SKM-1 treated with dmso at 0.1 percent for 144 hours (cell line): ENCODE data around the gene ABCA13.
A peak's percentile ranks its signal among the peaks of the same experiment; 100 is the strongest.

Experiments
- DNase-seq: peaks from one replicate; lab custom pipeline; 2025; ENCODE audit not compliant: unreplicated experiment; lab: John Stamatoyannopoulos, UW

Gene ABCA13

DNA sequence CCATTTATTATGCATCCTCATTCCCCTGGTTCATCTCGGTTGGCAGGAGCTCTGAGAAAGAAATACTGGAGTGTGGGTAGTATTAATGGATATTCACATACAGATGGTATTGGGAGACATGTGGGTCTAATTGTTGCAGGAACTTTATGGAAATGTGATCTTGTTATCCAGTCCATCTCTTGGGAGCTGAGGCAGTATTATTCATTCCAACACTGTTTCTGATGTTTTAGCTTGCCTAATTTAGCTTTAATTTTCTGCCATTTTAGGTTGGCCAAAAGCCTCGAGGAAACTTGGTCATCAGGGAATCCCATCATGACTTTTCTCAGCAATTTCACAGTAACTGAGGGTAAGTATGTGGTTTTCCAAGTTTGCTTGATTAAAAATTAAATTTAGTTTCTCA is 125.7 kb downstream of the ABCA13 start:
- DNase-seq: no peak

DNA sequence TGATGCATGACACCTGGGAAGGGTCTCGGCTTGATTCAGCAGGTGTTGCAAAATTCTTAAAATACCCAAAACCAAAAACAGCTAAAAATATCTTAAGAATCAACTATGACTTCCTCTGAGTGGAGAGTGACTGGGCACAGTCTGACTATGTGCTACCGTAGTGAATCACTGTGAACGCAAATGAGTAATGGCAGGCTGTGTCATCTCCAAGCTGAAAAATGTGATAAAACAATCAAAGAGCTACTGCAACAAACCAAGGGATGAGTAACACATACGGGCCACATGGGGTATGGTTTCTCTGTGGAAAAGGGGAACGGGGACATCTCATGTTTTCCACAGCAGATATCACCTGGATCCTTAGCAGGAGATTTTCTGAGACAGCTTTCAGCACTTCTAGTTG is 127.5 kb downstream of the ABCA13 start:
- no peak for DNase-seq

DNA sequence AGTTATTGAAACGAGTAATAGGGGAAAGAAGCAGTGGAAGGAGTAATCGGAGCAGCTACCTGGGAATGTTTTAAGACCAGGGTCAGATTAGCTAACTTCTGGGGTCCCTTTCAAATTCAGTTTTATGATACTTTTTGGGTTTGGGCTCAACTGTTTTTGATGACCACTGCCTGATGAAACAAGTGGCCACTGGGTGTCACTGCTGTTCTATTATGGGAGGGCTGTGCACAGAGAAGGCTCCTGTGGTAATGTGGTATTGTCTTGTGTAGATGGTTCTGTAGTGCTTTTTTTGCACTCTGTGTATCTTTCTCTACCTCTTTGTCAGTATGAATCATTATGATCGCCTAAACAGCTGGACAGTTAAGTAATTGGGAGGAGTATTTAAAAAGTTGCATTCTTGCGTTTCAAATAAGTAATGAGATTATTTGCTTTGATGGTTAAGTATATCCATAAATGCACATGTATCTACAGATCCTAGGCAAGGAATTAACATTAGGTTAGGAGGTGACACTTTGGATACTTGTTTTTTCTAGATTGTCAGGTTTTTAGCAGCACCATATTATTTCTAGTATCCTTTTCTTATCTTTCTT is 128.4 kb downstream of the ABCA13 start:
- peak; percentile 69 for DNase-seq

DNA sequence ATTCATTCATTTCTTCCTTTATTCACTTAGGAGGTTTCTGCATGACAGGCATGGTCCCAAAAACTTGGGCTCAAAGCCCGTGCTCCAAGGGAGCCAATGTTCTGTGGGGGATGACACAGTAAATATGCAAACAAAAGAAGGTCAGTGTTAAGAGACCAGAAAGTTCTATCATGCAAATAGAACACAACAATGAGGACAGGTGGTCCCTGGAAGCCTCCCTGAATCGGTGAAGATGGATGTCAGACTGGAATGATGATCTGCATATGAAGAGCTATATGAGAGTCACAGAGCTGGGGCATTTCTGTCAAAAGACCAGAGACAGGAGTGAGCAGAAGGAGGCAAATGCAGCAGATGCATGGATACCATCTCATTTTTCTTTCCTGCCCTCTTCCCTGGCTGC is 129.0 kb downstream of the ABCA13 start:
- no peak for DNase-seq

DNA sequence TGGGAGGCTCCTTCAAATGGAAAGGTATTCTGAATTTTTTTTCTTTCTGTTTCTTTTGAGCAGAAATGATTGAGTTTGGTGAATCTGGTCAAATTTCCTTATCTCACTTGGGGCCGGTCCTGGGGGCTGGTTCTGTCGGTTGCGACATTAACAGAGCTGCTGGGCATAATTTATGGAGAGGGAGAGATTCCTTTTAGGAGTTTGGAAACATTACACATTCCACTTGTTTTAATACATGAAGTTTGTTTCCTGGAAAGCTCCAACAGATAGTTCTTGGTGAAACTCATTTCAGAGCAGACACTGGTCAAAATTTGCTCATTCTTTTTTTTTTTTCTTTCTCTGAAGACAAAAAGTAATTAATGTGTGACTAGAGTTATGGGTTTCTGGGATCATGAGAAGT is 129.9 kb downstream of the ABCA13 start:
- no peak for DNase-seq

DNA sequence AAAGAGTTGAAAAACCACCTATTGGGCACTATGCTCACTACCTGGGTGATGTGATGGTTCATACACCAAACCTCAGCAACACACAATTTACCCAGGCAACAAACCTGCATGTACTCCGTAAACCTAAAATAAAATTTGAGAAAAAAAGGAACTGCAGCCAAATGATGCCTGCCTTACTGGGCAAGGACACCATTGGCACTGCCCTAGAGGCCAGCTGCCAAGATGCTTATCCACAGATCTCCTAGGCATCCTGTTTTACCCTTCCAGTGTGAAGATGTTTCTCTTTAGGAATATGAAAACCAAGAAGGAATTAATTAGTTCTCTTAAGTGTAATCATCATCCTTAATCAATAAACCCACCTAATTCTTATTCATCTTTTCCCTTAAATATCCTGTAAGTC is 133.4 kb downstream of the ABCA13 start:
- DNase-seq: no peak

DNA sequence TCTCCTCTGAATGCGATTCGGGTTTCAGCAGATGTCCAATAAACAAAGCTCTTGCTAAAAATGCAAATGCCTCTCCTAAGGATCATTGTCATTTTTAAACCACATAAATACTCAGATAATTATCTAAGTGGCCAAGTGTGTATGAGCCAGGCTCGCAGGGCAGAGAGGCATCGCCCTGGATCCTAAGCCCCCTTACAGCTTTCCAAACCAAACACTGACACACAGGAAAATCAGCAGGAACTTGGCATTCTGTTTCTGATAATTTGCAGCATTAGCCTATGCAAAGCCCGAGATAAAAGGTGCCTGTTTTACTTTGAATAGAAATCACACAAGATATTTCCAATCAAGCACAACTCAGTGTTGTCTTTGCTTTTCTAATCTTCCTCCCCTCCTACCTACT is 134.4 kb downstream of the ABCA13 start:
- no peak for DNase-seq

DNA sequence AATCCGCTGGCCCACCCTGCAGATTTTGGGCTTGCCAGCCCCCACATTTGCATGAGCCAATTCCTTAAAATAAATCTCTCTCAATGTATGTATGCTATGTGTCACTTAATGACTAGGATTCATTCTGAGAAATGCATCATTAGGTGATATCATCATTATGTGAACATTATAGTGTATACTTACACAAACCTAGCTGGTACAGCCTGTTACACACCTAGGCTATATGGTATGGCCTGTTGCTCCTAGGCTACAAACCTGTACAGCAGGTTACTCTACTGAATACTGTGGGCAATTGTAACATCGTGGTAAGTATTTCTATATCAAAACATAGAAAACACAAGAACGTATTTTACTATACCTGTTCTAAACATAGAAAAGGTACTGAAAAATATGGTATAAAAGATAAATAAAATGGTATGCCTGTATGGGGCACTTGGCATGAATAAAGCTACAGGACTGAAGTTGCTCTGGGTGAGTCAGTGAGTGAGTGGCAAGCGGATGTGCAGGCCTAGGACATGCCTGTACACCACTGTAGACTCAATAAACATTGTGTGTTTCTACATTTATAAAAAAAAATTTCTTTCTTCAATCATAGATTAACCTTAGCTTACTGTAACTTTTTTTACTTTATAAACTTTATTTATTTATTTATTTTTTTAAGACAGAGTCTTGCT is 135.9 kb downstream of the ABCA13 start:
- no peak for DNase-seq

DNA sequence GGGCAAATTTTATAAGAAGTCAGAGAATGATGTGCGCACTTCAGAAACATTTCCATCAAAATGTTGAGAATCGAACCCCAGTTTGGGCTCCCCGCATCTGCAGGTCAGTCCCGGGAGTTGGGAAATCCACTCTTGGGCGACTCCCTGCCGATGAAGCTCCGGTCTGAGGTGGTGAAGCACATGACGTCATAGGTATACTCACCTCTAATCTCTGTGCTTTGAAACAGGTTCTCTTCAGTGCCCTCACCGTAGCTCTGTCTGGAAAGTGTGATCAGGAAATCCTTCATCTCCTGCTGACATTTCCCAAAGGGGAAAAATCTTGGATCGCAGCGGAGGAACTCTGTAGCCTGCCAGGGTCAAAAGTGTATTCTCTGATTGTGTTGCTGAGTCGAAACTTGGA is 138.5 kb downstream of the ABCA13 start:
- no peak for DNase-seq

DNA sequence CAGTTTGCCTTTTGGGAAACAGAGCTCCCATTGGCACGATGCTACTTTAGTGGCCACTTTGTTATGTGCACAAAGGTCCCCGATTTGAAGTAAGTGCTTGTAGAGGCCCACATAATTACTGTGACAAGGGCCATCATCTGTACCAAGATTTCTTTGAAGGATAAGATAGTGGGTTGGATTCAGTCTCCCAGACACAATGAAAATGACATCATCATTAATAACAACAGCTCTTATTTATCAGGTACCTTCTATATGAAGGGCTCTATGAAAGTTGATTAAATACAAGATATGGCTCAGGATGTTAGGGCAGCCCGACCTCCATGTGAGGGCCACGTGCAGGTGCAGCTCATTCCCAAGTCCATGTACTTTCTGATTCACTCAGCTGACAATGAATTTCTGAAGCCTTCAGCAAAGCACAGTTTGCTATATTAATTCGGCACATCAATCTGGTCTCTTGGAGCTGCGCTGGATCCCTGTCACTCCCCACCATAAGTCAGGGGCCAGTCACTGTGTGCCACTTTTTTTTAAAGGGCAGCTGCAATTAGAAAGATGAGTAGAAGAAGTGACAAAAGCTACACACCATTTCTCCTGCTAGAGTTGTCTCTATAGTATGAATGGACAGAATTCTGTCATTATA is 140.3 kb downstream of the ABCA13 start:
- no peak for DNase-seq

DNA sequence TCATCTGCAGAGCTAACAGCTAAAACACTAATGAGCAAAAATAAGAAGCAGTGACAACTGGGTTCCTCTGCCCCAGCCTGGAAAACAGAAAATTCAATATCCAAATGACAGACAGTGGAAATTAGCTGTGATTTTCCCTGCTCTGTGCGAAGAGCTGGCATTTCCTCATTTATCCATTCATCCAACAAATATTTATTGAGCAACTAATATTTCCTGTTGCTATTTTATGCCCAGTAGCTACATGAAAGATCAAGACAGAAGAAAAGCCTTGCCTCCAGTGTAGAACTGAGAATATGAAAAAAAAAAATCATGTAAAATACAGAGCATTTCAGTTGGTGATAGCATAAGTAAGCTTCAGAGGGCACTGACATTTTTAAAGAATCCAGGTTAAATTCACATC is 140.9 kb downstream of the ABCA13 start:
- DNase-seq: no peak

DNA sequence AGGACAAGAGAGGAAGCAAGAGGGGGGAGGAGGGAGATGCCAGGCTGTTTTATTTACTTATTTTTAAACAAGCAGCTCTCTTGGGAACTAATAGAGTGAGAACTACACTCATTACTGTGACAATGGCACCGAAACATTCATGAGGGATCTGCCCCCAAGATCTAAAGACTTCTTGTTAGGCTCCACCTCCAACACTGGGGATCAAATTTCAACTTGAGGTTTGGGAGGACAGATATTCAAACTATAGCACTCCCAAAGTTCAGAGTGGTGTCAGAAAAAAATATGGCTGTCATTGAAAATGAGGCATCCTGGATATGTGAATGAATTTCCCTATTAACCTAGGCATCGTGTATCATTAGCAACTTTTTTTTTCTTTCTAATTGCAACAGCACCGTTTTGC is 145.5 kb downstream of the ABCA13 start:
- no peak for DNase-seq

DNA sequence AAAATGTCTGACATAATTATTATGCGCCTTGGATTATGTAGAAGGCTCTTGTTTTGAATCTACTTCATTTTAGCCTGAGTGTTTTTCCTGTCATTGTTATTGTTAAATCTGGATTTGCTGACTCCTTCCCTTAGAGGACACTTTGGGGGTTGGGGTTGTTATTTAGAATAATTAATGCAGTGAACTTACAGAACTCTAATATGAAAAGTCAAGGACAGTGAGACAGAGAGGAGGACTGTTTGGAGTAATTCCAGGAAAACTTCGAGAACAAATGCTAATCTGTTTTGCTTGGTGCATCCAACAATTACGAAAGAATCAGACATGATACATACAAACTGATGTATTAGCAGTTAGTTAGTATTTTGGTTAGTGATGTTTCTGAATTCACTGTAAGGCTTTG is 146.1 kb downstream of the ABCA13 start:
- no peak for DNase-seq

DNA sequence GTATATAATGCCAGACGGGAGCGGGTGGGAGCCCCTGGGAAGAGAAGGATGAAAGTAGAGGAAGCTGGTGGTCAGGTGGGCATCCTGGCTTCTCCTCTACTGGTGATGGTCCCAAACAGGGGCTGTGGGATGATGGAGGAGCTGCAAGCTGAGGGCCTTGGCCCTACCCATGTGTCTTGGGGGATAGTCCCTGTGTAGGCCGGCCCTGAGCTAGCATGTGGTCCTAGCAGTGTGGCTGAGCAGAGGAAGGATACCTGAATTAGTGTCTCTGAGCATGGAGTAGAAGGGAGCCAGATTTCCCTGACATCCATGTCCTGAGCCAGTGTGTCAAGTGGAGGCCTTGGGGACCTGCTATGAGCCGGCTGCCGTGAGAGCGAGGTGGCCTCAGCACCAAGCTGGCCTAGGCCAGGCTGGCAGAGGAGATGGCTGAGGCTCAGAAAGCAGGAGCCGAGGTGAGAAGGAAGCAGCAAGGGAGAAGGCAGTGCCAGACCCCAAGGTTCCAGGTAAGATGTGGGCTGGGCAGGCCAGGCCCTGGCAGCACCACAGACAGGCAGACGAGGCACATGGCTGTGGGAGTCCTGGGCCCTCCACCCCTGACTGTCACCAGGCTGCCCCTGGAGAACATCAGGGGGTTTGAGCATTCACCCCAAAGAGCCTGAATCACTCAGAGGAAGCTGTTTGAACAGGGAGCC is 150.2 kb downstream of the ABCA13 start:
- DNase-seq: no peak

DNA sequence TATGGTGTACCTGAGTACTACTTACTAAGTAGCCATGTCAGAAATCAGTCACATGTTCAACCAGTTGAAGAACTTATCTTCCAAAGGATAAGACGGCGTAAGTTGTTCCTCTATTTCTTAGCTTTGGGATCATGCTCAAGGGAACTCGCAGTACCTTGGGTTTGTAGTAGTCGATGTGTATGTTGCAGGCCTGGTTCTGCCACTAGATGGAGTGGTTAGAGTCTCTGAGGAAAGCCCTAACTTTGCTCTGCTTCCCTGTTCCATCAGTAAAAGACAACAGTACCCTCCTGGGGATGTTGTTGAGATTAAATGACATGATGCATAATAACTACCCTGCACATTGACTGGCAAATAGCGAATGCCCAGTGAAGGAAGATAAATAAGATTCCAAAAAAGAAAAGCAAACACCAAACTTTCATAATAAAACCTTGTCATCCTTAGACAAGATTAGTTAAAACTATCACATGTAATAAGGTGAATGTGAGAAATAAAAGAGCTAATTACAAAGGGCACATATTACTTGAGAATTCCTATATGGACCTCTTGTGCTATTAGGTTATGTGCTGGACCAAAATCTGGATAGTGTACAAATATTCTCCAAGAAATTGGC is 165.9 kb downstream of the ABCA13 start:
- peak; percentile 45 for DNase-seq

DNA sequence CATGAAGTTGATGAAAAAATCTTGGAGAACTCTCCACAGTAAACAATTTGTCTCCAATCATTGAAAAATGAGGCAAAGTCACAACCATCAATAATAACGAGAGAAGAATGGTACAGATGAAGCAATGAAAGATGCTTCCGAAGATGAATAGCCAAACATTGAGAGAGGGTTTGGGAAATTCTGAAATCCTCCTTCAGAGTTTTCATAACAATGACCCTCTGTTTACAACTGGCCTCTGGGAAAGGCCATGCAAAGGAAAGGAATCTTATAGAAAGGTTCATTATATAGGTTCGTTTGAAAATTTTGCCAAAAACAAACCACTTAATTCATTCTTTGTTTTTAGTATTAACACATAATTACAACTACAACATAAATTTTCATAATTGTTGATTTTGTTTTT is 166.5 kb downstream of the ABCA13 start:
- DNase-seq: no peak

DNA sequence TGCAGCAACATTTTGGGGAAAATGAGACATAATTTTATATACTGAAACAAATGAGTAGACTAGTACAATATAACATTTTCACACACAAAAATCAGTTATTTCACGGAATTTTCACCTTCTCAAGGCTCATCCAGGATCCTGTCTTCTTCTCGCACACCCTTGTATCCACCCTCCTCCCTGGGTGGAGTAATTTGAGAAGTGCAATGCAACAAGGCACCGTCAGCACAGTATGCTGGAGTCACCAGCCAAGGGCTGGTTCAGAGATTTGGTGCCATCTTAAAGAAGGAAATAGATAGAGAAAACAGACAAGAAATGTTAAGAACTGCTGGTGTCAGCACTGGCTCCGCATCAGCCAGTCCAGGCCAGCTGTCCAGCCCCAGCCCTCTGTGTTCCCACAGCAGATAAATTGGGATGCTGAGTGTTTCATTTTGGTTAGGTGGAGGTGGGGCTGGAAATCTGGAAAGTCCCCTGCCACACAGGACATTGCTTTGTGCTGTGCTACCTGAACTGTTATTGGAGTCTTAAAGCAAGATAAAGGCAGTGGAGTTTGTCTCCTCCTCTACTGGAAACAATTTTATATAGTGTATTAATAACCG is 176.1 kb downstream of the ABCA13 start:
- DNase-seq: no peak

DNA sequence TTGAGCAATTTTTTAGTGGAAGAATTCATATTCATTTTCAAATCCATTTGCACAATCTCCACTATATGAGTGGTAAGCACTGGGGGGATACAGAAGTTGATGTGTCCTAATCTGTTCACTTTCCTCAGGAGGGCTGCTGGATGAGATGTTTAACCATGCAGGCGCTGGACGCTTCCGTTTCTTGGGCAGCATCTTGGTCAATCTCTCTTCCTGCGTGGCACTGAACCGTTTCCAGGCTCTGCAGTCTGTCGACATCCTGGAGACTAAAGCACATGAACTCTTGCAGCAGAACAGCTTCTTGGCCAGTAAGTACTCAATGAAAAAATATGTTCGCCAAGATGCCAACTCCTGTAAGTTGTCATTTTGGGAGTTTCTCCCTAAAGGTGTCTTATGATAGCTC is 179.3 kb downstream of the ABCA13 start:
- DNase-seq: peak; percentile 44

DNA sequence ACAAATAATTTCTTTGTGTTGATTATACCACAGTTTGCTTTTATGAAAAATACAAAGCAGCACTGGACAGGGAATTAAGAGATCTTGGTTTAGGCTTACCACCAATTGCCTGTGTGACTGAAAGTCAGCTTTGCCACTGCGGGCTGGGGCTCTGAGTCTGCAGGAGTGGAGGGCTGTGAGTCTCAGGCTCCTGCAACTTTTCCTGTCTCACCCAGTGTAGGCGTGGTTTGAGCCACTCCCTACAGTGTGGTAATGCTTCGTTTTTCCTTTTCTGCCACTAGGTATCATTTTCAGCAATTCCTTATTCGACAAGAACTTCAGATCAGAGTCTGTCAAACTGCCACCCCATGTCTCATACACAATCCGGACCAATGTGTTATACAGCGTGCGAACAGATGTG is 180.6 kb downstream of the ABCA13 start:
- no peak for DNase-seq

DNA sequence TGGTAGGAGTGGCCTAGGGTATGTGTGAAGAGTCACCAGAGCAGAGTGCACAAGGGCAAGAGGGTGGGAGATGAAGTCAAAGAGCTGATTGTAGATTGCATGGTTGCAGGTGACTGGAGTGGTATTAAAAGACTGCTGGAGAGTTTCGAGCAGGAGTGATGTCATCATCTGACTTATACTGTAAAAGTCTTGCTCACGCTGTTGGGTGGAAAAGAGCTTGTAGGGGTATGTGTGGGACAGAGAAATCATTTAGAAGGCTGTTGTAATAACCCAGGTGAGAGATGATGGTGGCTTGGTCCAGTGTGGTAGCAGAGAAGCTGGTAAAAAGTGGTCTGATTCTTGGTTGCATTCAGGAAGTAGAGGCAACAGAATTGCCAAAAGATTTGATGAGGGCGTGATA is 184.1 kb downstream of the ABCA13 start:
- DNase-seq: no peak

DNA sequence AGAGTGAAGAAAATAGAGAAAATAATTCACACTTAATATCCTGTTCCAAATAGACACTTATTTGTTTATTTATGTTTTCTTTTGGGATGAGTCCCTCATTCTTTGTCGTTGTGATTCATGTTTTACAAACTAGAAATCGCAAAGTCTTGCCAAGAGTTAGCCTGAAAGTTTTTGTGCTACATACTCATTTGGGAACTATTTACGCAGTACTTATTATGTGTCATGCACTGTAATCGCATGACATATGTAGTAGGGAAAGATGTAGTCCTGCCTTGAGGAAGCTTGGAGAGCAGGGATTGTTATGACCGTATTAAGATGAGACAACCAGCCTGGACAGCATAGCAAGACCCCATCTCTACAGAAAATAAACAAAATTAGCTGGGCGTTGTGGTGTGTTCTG is 189.3 kb downstream of the ABCA13 start:
- DNase-seq: no peak
